Stomach (tissue), 9 donors: ENCODE data around the gene ACTL10. TPM values are rescaled to one million over a fixed set of nuclear protein-coding genes. Genes with fewer than 3 reads are reported as not detected.

Experiments used
- DNase-seq, 2 donors: peaks; one replicate each; pipeline versions ENCODE4 v3.0.0 to v3.0.0-alpha.2; 2013 to 2019
- H3K27ac ChIP-seq, 5 donors: fragments of 200-600 bp in 4 of 5; sonication (generic) in 4 of 5; one replicate each; pipeline ENCODE4 v1.5.1; 2013 to 2019; ENCODE audit warnings: mild to moderate bottlenecking in 1 of 5, moderate library complexity in 1 of 5
- H3K27me3 ChIP-seq, 3 donors: fragments of 200-600 bp; sonication (generic); one replicate each; pipeline ENCODE4 v1.5.1; 2017 to 2019; ENCODE audit warnings: mixed run types in 1 of 3
- H3K36me3 ChIP-seq, 4 donors: fragments of 200-600 bp; sonication (generic); 1 replicate in 3 of 4; 2 replicates in 1 of 4; pipeline ENCODE4 v1.5.1; 2016 to 2019
- H3K4me1 ChIP-seq, 4 donors: fragments of 200-600 bp; sonication (generic); one replicate each; pipeline ENCODE4 v1.5.1; 2016 to 2019
- H3K4me3 ChIP-seq, 4 donors: fragments of 200-600 bp; sonication (generic) in 3 of 4; one replicate each; pipeline ENCODE4 v1.5.1; 2016 to 2019; ENCODE audit warnings: mild to moderate bottlenecking in 1 of 4
- H3K9me3 ChIP-seq, 4 donors: fragments of 200-600 bp; sonication (generic); one replicate each; pipeline ENCODE4 v1.5.1; 2016 to 2019
- CTCF ChIP-seq, 7 experiments: fragments of 450-650 bp in 4 of 7; fragments of 200-600 bp in 3 of 7; sonication (generic) in 3 of 7; IDR thresholded peaks; one replicate each; pipeline ENCODE4 v1.5.1; 2016 to 2019; ENCODE audit warnings: antibody characterized with exemption in 7 of 7, control low read depth in 2 of 7, mild to moderate bottlenecking in 1 of 7
- EP300 ChIP-seq: sonication (generic); formaldehyde crosslinking; IDR thresholded peaks from one replicate; pipeline ENCODE4 v1.6.1; 2017; ENCODE audit warnings: antibody characterized with exemption
- POLR2A ChIP-seq, 4 donors: fragments of 450-650 bp; IDR thresholded peaks; one replicate each; pipeline ENCODE4 v1.6.1; 2016; ENCODE audit warnings: antibody characterized with exemption in 4 of 4, control low read depth in 2 of 4, mild to moderate bottlenecking in 1 of 4, moderate library complexity in 1 of 4
- POLR2AphosphoS5 ChIP-seq, 3 donors: sonication (generic); formaldehyde crosslinking; IDR thresholded peaks; one replicate each; pipeline ENCODE4 v1.6.1; 2016; ENCODE audit warnings: antibody characterized with exemption in 3 of 3
- WGBS, 5 donors: extraction: QIAGEN DNeasy Blood & Tissue Kit in 3 of 5; methylation state at CpG; one replicate each; pipeline versions ENCODE4 v1.1.5 to v1.1.7; 2013 to 2018; 5-methylcytosine and 5-hydroxymethylcytosine counted together
- intact Hi-C: fragments of 100-400 bp; cut with DNase I; formaldehyde crosslinking; loops from one replicate; pipeline ENCODE4 v1.15.1; 2023; ENCODE audit warnings: low total_unique reads
- polyA plus RNA-seq, 3 donors: library from polyadenylated mRNA; stranded (reverse); fragments of 200-250 nt; gene quantifications; one replicate each; pipeline ENCODE4 v1.2.3, GENCODE V29; 2013
- total RNA-seq, 5 donors: library from RNA; depleted of rRNA; stranded (reverse); fragments of >200 nt; gene quantifications; one replicate each; pipeline versions ENCODE4 v1.1.0 to v1.2.3, GENCODE V29; 2014 to 2016
- donor health status: healthy with polysubstance abuse.
- donor health status: Bipolar disorder and iron deficiency.
- donor health status: healthy.

ACTL10 gene
- total and polyA plus RNA-seq, 8 donors: 1.1 to 12.3 (median 1.4) TPM; not detected in 1

- Histone ChIP-seq H3K4me3 (no peak overlapping the region), H3K27me3 (no peaks in the 10 kb centered on the region), H3K36me3 (peaks cover 23 to 95% (median 90%) of the 10 kb centered on the region in 4 donors), H3K9me3 (no peaks in the 10 kb centered on the region), H3K4me1 (no peaks in the 10 kb centered on the region), H3K27ac (no peak overlapping the region)
- TF ChIP-seq POLR2A (IDR thresholded peaks at IDR 0.05) (no peak), POLR2AphosphoS5 (IDR thresholded peaks at IDR 0.05) (no peak), CTCF (IDR thresholded peaks at IDR 0.05) (no peak)
- 94 to 98% (median 97%) methylated on average over 3 of the region's 3 CpGs for WGBS, 5 donors
- intact Hi-C loops: no loop called here
- DNase-seq: no peak
These were observed 31.4 kb upstream of the ACTL10 start for GRCh38 chr20:33635341-33635740.

- intact Hi-C loops: no loop called here
- Histone ChIP-seq H3K36me3 (peaks cover 22 to 95% (median 91%) of the 10 kb centered on the region in 4 donors), H3K9me3 (no peaks in the 10 kb centered on the region), H3K27ac (no peak overlapping the region), H3K27me3 (no peaks in the 10 kb centered on the region), H3K4me3 (no peak overlapping the region), H3K4me1 (no peaks in the 10 kb centered on the region)
- WGBS, 5 donors: 90 to 93% (median 91%) methylated on average over 1 of the region's 1 CpG
- no peak for TF ChIP-seq POLR2A (IDR thresholded peaks at IDR 0.05)
- no peak for TF ChIP-seq CTCF (IDR thresholded peaks at IDR 0.05)
- no peak for TF ChIP-seq EP300
- no peak for TF ChIP-seq POLR2AphosphoS5 (IDR thresholded peaks at IDR 0.05)
- no peak for DNase-seq
These were observed 30.0 kb upstream of the ACTL10 start for GRCh38 chr20:33636776-33637175.

- no peak for DNase-seq
- 80 to 92% (median 86%) methylated on average over 11 to 13 of the region's 13 CpGs for WGBS, 5 donors
- TF ChIP-seq POLR2A (IDR thresholded peaks at IDR 0.05) (no peak), EP300 (no peak), CTCF (IDR thresholded peaks at IDR 0.05) (no peak), POLR2AphosphoS5 (IDR thresholded peaks at IDR 0.05) (no peak)
These were observed 26.5 kb upstream of the ACTL10 start for GRCh38 chr20:33640287-33640686.

GRCh38 chr20:33644313-33645071 lies 22.3 kb upstream of the ACTL10 start:
- Histone ChIP-seq H3K4me3 (no peak overlapping the region), H3K27ac (no peak overlapping the region), H3K4me1 (peaks cover 23 to 35% (median 33%) of the 10 kb centered on the region in 4 donors), H3K36me3 (peaks cover 22 to 67% (median 65%) of the 10 kb centered on the region in 4 donors), H3K9me3 (no peaks in the 10 kb centered on the region), H3K27me3 (no peaks in the 10 kb centered on the region)
- WGBS, 5 donors: 90 to 94% (median 94%) methylated on average over 26 to 28 of the region's 28 CpGs
- DNase-seq: no peak
- TF ChIP-seq EP300: no peak
- no peak for TF ChIP-seq POLR2AphosphoS5 (IDR thresholded peaks at IDR 0.05)
- no peak for TF ChIP-seq POLR2A (IDR thresholded peaks at IDR 0.05)
- no peak for TF ChIP-seq CTCF (IDR thresholded peaks at IDR 0.05)
- intact Hi-C loops: no loop called here

More at GRCh38 chr20:33640287-33640686, 26.5 kb upstream of the ACTL10 start:
- no peaks in the 10 kb centered on the region for H3K9me3 ChIP-seq
- H3K27ac ChIP-seq: no peak overlapping the region
- H3K4me1 ChIP-seq: no peaks in the 10 kb centered on the region
- H3K4me3 ChIP-seq: no peak overlapping the region
- intact Hi-C loops: no loop called here
- no peaks in the 10 kb centered on the region for H3K27me3 ChIP-seq
- H3K36me3 ChIP-seq: peaks cover 30 to 98% (median 95%) of the 10 kb centered on the region in 4 donors
